GM12892 (cell line): Measurements from ENCODE around the gene NFATC4.

ENCODE experiments used
- DNase-seq: peaks from one replicate; pipeline ENCODE4 v3.0.0; 2011; ENCODE audit not compliant: insufficient read length
- FAIRE-seq: peaks from 2 replicates; lab custom pipeline; 2011; peaks lifted over from hg19 to GRCh38; lab: Jason Lieb, UNC
- POLR2A ChIP-seq: IDR thresholded peaks from 2 replicates; pipeline ENCODE4 v1.6.1; 2011; ENCODE audit warnings: low read depth, low read length, control low read depth
- POLR2AphosphoS5 ChIP-seq: IDR thresholded peaks from 2 replicates; pipeline ENCODE4 v1.6.1; 2011; ENCODE audit warnings: low read depth, low read length, control low read depth
- TAF1 ChIP-seq: IDR thresholded peaks from 2 replicates; pipeline ENCODE4 v1.6.1; 2011; ENCODE audit warnings: low read depth, mild to moderate bottlenecking, control low read depth, low read length, borderline replicate concordance

Gene NFATC4

DNA sequence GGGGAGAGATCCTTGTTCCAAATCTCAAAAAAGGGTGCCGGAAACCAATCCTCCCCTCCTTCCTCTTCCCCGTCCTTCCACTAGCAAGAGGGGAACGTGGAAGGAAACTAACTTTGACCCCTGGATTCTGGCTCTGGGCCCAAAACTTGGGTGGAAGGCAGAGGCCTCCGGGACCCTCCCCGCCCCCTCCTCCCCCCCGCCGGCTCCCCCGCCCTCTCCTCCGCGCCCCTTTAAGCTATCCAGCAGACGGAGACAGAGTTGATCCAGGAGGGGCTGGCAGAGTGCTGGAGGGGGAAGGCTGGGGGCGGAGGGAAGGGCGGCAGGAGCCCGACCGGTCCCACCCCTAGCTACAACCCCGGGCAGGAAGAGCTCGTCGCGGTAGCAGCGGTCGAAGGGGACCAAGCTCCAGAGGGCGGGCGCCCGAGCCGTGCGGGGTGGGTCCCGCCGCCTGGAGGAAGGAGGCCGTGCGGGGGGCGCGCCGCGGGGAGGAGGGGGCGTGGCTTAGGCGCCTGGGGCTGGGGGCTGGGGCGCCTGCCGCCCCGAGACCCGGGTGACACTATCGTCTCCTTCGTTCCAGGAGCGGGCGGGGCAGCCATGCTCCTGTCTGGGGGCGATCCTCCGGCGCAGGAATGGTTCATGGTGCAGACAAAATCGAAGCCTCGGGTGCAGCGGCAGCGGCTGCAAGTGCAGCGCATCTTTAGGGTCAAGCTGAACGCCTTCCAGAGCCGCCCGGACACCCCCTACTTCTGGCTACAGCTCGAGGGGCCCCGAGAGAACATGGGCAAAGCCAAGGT, 30.9 kb downstream of the NFATC4 start, which contains the start of gene NYNRIN:
Gene NYNRIN (plus strand): TSS at position 351 of the 794 bp plus-strand sequence. CDS start 244 bp downstream, at position 595.
- TF ChIP-seq TAF1, result no peak
- no peak for TF ChIP-seq POLR2AphosphoS5
- TF ChIP-seq POLR2A, result no peak
- FAIRE-seq (no peak), DNase-seq (no peak)

GRCh38 chr14:24399447-24399822, 31.5 kb downstream of the NFATC4 start:
- TF ChIP-seq POLR2A, result no peak
- TF ChIP-seq TAF1, result no peak
- no peak for TF ChIP-seq POLR2AphosphoS5
- DNase-seq (no peak), FAIRE-seq (no peak)

DNA sequence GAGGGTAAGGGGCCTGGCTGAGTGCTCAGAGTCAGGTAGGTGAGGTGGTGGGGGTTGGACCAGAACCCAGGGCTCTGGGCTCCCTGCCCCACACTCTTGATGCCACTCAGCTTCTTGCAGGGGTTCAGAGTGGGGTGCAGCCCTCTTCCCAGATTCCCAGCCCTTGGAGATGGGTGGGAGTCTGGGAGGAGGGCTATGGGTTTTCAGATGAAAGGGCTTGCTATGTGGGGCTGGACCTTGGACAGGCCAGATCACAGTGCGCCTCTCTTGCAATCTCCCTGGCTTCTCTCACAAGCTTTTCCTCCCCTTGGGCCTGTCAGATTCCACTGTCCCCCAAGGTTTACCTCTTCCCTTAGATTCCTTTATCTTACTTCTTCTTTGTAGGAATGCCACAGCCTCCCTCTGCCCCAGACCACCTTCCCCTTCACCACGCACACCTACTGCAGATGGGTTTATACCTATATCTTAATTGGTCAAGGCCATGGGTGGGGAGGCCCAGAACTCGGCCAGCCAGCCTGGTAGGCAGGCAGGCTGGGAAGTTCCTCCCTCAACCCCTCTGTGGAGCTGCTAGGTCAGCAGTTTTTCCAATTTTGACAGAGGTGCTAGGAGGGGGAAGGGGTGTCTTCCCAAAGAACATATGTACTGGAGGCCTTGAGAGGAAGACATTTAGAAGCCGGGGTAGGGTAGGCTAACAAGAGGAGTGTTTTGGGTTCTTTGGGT, 32.2 kb downstream of the NFATC4 start:
- DNase-seq (no peak), FAIRE-seq (no peak)
- TF ChIP-seq POLR2AphosphoS5, result no peak

GRCh38 chr14:24401810-24402702, 34.1 kb downstream of the NFATC4 start:
- DNase-seq (no peak), FAIRE-seq (no peak)
- no peak for TF ChIP-seq TAF1
- no peak for TF ChIP-seq POLR2A
- TF ChIP-seq POLR2AphosphoS5, result no peak

DNA sequence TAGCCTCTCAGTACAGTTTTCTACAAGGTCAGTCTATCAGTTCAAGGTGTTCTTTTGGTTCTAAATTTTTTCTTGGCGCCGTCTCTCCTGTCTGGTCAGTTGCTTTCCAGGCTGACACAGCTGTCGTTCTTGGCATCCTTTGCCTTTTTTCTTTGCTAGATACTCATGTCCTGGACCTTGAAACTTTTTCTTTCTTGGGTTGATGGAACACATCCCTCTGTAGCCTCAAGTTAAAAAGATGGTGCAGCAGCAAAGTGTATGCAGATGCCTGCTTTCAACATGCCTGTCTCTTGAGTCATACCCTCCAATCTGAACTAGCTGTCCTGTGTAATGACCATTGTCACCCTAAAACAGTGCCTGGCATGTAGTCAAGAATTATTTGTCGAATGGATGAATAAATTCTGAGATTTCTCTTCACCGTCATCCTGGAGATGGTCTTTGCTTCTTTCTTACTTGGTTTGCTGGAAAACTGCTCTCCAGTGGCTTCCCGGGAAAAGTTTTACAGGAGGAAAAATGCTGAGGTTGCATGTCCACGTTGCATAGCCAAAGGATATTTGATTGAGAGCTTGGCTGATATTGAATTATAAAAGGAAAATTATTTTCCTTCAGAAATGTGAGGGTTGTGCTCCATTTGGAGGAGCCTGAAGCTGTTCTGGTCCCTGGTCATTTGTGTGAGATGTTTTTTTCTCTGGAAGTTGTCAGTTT, 35.5 kb downstream of the NFATC4 start:
- no peak for TF ChIP-seq POLR2A
- FAIRE-seq (no peak), DNase-seq (no peak)

GRCh38 chr14:24404814-24405213, 36.8 kb downstream of the NFATC4 start:
- DNase-seq, result no peak
- TF ChIP-seq POLR2A (no peak), POLR2AphosphoS5 (no peak), TAF1 (no peak)
- peak; percentile 53 for FAIRE-seq

DNA sequence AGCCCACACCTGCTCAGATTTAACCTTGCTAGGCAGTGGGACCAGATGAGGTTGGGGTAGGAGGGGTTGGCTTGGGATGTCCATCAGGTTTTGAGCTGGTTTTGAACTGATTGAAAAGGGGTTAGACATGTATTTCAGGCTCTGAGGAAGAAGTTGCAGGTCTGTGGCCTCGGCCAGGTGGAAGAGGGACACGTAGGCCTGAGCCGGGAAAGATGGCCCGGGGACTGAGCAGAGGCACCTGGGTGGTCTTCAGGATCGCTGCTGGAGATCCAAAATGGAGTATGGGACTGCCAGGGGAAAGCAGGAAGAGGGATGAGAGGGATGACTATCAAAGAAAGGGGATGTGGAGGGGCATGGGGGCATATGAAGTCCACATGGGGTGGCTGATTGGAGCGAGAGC, 38.4 kb downstream of the NFATC4 start:
- no peak for DNase-seq
- no peak for FAIRE-seq
- TF ChIP-seq TAF1, result no peak
- no peak for TF ChIP-seq POLR2AphosphoS5
- TF ChIP-seq POLR2A, result no peak

- no peak for TF ChIP-seq POLR2A
- no peak for TF ChIP-seq TAF1
- TF ChIP-seq POLR2AphosphoS5, result no peak
- DNase-seq (no peak), FAIRE-seq (no peak)
Measured at GRCh38 chr14:24407608-24408325, 39.8 kb downstream of the NFATC4 start.

DNA sequence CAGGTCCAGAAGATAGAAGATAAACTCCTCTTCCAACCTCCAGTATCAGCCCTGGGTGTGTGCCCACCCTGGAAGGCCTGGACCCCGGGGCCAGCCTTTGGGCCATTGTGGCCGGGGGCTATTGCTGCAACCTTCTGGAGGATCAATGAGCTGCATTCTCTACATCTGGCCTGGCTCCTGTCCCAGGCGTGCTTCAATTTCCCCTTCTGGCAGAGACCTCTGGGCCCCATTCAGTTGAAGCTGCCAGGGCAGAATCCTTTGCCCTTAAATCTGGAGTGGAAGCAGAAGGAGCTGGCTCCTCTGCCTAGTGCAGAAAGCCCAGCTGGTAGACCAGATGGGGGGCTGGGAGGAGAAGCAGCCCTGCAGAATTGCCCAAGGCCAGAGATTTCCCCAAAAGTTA, 40.8 kb downstream of the NFATC4 start:
- TF ChIP-seq TAF1 (no peak), POLR2A (no peak), POLR2AphosphoS5 (no peak)
- DNase-seq (no peak), FAIRE-seq (no peak)

DNA sequence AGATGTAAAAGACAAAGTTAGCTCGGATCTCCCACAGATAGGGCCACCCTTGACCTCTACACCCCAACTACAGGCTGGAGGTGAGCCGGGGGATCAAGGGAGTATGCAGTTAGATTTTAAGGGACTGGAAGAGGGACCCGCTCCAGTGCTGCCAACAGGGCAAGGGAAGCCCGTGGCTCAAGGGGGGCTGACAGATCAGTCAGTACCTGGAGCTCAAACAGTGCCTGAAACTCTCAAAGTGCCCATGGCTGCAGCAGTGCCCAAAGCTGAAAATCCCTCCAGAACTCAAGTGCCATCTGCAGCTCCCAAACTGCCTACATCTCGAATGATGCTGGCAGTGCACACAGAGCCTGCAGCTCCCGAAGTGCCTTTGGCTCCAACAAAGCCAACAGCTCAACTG, 41.2 kb downstream of the NFATC4 start:
- DNase-seq, result no peak
- FAIRE-seq, result no peak
- TF ChIP-seq POLR2AphosphoS5 (no peak), TAF1 (no peak), POLR2A (no peak)

GRCh38 chr14:24409956-24410355, 42.0 kb downstream of the NFATC4 start:
- FAIRE-seq, result no peak
- TF ChIP-seq POLR2AphosphoS5 (no peak), POLR2A (no peak), TAF1 (no peak)
- DNase-seq, result no peak
